ENCODE results near the gene SLC25A10. TPM values are rescaled to one million over a fixed set of nuclear protein-coding genes. Genes with fewer than 3 reads are reported as not detected.
A peak's percentile ranks its signal among the peaks of the same experiment; 100 is the strongest.

SLC25A10 gene
- total and polyA plus RNA-seq, 12 donors: 6.7 to 14.6 (median 9.4) TPM

GRCh38 chr17:81666092-81666341 lies 46.1 kb upstream of the SLC25A10 start:
- peak overlapping the region; percentile 71 to 99 (median 94) for H3K4me3 ChIP-seq
- H3K4me1 ChIP-seq: peaks cover 6 to 29% (median 24%) of the 10 kb centered on the region in 9 donors
- 0 to 1% methylated on average over 16 of the region's 16 CpGs for WGBS, 2 donors
- DNase-seq (no peak), ATAC-seq (peak in 6 of 8 donors; percentile 6 to 51 (median 22))
- H3K27me3 ChIP-seq: no peaks in the 10 kb centered on the region
- peak overlapping the region; percentile 30 to 97 (median 92) for H3K27ac ChIP-seq
- no peaks in the 10 kb centered on the region for H3K9me3 ChIP-seq
- peaks cover 0 to 42% (median 0%) of the 10 kb centered on the region in 9 donors for H3K36me3 ChIP-seq
- TF ChIP-seq CTCF (IDR thresholded peaks at IDR 0.05): no peak
- intact Hi-C loops (cut with DNase I): loop anchor here in 2 of 10 donors (1.0 to 2.0 kb wide), 3 partner anchors 17 to 29 kb away; partner anchors contain the start of genes NPLOC4 (in 2 of the 2), TSPAN10 (in 2 of the 2) and ARL16 (in 1 of the 2)

- intact Hi-C loops (cut with DNase I): loop anchor here in 2 of 10 donors (1.0 to 2.0 kb wide), 3 partner anchors 17 to 30 kb away; partner anchors contain the start of genes NPLOC4 (in 2 of the 2), TSPAN10 (in 2 of the 2) and ARL16 (in 1 of the 2)
- peak within 1 kb of the TSS; percentile 71 to 99 (median 94) for H3K4me3 ChIP-seq
- ATAC-seq (peak; percentile 96 to 100 (median 99)), DNase-seq (peak; percentile 97)
- no peaks in the 10 kb centered on the region for H3K9me3 ChIP-seq
- H3K27ac ChIP-seq: peak within 1 kb of the TSS; percentile 30 to 97 (median 92)
- 0 to 1% methylated on average over 87 to 96 of the region's 96 CpGs for WGBS, 2 donors
- peaks cover 6 to 29% (median 24%) of the 10 kb centered on the region in 9 donors for H3K4me1 ChIP-seq
- TF ChIP-seq CTCF (IDR thresholded peaks at IDR 0.05): no peak
- H3K36me3 ChIP-seq: peaks cover 0 to 48% (median 0%) of the 10 kb centered on the region in 9 donors
- H3K27me3 ChIP-seq: no peaks in the 10 kb centered on the region
Observed at GRCh38 chr17:81666342-81667191, 45.5 kb upstream of the SLC25A10 start, which contains the start of the genes CCDC137 and OXLD1. TSS of gene CCDC137 (plus strand) at chr17:81666737. CDS start at chr17:81666767, 30 bp downstream. TSS of gene OXLD1 (minus strand) at chr17:81666605. CDS start at chr17:81666577, 28 bp downstream.

- peaks cover 0 to 59% (median 3%) of the 10 kb centered on the region in 9 donors for H3K36me3 ChIP-seq
- H3K27ac ChIP-seq: no peak overlapping the region
- DNase-seq: no peak
- WGBS, 2 donors: 83 to 87% methylated on average over 18 of the region's 18 CpGs
- peaks cover 6 to 29% (median 24%) of the 10 kb centered on the region in 9 donors for H3K4me1 ChIP-seq
- peak overlapping the region in 2 of 10 donors; percentile 95 to 99 for H3K4me3 ChIP-seq
- no peak for ATAC-seq
- no peak for TF ChIP-seq CTCF (IDR thresholded peaks at IDR 0.05)
- H3K9me3 ChIP-seq: no peaks in the 10 kb centered on the region
- H3K27me3 ChIP-seq: no peaks in the 10 kb centered on the region
- intact Hi-C loops (cut with DNase I): loop anchor here in 1 of 10 donors (2.0 kb wide), 1 partner anchor 31 kb away; the partner anchor contains the start of genes NPLOC4 and TSPAN10
Observed at GRCh38 chr17:81667754-81668153, 44.3 kb upstream of the SLC25A10 start.

- H3K27me3 ChIP-seq: no peaks in the 10 kb centered on the region
- no peak for TF ChIP-seq CTCF (IDR thresholded peaks at IDR 0.05)
- no peaks in the 10 kb centered on the region for H3K9me3 ChIP-seq
- H3K4me3 ChIP-seq: no peak overlapping the region
- 84 to 85% methylated on average over 18 of the region's 18 CpGs for WGBS, 2 donors
- no peak overlapping the region for H3K27ac ChIP-seq
- no peak for DNase-seq
- peak in 2 of 8 donors; percentile 4 to 12 for ATAC-seq
- intact Hi-C loops (cut with DNase I): no loop called here
- peaks cover 0 to 15% (median 10%) of the 10 kb centered on the region in 9 donors for H3K4me1 ChIP-seq
- H3K36me3 ChIP-seq: peaks cover 0 to 74% (median 6%) of the 10 kb centered on the region in 9 donors
Observed at GRCh38 chr17:81672504-81672903, 39.6 kb upstream of the SLC25A10 start.

All from heart right ventricle (tissue), 16 donors.